Activated naive CD8-positive, alpha-beta T cell treated with anti-CD3 and anti-CD28 coated beads, Interleukin-2, amount 50 U/mL, for 16 hours (primary cell): ENCODE data around the gene TMEM63A.
"Not testable (repeated sequence)": the region's sequence is repeated elsewhere in the genome, so short reads cannot be mapped to it uniquely, and the experiment has no call there.

ENCODE experiments used
- DNase-seq: peaks from one replicate; pipeline ENCODE4 v3.0.0-alpha.2; 2020; ENCODE audit warnings: low read depth, low spot score

Gene TMEM63A

GRCh38 chr1:225881959-225882693 lies at the start of gene TMEM63A:
Gene TMEM63A, minus strand, starts transcription at chr1:225882380. Its CDS starts 4,800 bp downstream, at chr1:225877580.
- DNase-seq, result peak; percentile 67

- no peak for DNase-seq
Observed at GRCh38 chr1:225931270-225932136, 49.3 kb upstream of the TMEM63A start.

- DNase-seq, result no peak
Observed at GRCh38 chr1:225930566-225930965, 48.4 kb upstream of the TMEM63A start.

- DNase-seq, result not testable (repeated sequence)
Observed at GRCh38 chr1:225929462-225929861, 47.3 kb upstream of the TMEM63A start.

GRCh38 chr1:225928186-225929175 lies 46.3 kb upstream of the TMEM63A start:
- no peak for DNase-seq

GRCh38 chr1:225926551-225927113 lies 44.5 kb upstream of the TMEM63A start:
- DNase-seq, result no peak

GRCh38 chr1:225923692-225924555 lies 41.7 kb upstream of the TMEM63A start, which contains the start of gene PYCR2:
Gene PYCR2, minus strand, starts transcription at chr1:225924250. Its CDS starts 140 bp downstream, at chr1:225924110.
- DNase-seq, result peak; percentile 88

GRCh38 chr1:225923381-225923691 lies 41.2 kb upstream of the TMEM63A start:
- DNase-seq, result no peak

- no peak for DNase-seq
Observed at GRCh38 chr1:225921734-225922709, 39.8 kb upstream of the TMEM63A start.

- no peak for DNase-seq
Observed at GRCh38 chr1:225919906-225920305, 37.7 kb upstream of the TMEM63A start.

- no peak for DNase-seq
Observed at GRCh38 chr1:225918280-225918679, 36.1 kb upstream of the TMEM63A start.

GRCh38 chr1:225917536-225917935 lies 35.4 kb upstream of the TMEM63A start:
- no peak for DNase-seq

- DNase-seq, result no peak
Observed at GRCh38 chr1:225917101-225917500, 34.9 kb upstream of the TMEM63A start.

- no peak for DNase-seq
Observed at GRCh38 chr1:225915538-225915991, 33.4 kb upstream of the TMEM63A start.

GRCh38 chr1:225914947-225915346 lies 32.8 kb upstream of the TMEM63A start:
- DNase-seq, result no peak

- DNase-seq, result no peak
Observed at GRCh38 chr1:225914391-225914790, 32.2 kb upstream of the TMEM63A start.

GRCh38 chr1:225911191-225912130 lies 29.3 kb upstream of the TMEM63A start:
- DNase-seq, result peak; percentile 31

GRCh38 chr1:225909477-225909876 lies 27.3 kb upstream of the TMEM63A start:
- no peak for DNase-seq
